ENCODE results near the gene SORCS3. TPM values are rescaled to one million over a fixed set of nuclear protein-coding genes. Genes with fewer than 3 reads are reported as not detected.
"Not testable (repeated sequence)": the region's sequence is repeated elsewhere in the genome, so short reads cannot be mapped to it uniquely, and the experiment has no call there.

The SORCS3 gene
- polyA plus RNA-seq, 1 donor from 2014 or later: 9.8 TPM

GRCh38 chr10:104703262-104703661 is 62.2 kb downstream of the SORCS3 start:
- H3K9me3 ChIP-seq (ENCODE audit: low read length); H3K9ac ChIP-seq (ENCODE audit: low read length); H2AFZ ChIP-seq (ENCODE audit: low read depth, low read length); H3K27me3 ChIP-seq (ENCODE audit: insufficient read depth, low read depth, low read length); H3K4me2 ChIP-seq (ENCODE audit: low read length); H3K27ac ChIP-seq (ENCODE audit: low read length); H3K9me2 ChIP-seq (ENCODE audit: insufficient read depth, low read length); H3K36me3 ChIP-seq (ENCODE audit: insufficient read depth, low read length); H3K79me2 ChIP-seq (replicated peaks; ENCODE audit: insufficient read depth, low read length); H3K4me3 ChIP-seq (ENCODE audit: low read length); H3F3A ChIP-seq (ENCODE audit: insufficient read depth, low read length, poor library complexity, severe bottlenecking); H4K20me1 ChIP-seq (ENCODE audit: insufficient read depth): not testable (repeated sequence)

GRCh38 chr10:104706886-104707285 is 65.8 kb downstream of the SORCS3 start:
- no peaks in the 10 kb centered on the region for H3F3A ChIP-seq (ENCODE audit: insufficient read depth, low read length, poor library complexity, severe bottlenecking)
- no peak overlapping the region for H3K27ac ChIP-seq (ENCODE audit: low read length)
- TF ChIP-seq SMC3 (conservative IDR thresholded peaks at IDR 0.05; ENCODE audit: poor library complexity) (no peak), EP300 (conservative IDR thresholded peaks at IDR 0.05; ENCODE audit: poor library complexity, severe bottlenecking) (no peak), MXI1 (conservative IDR thresholded peaks at IDR 0.05; ENCODE audit: poor library complexity, severe bottlenecking) (no peak), REST (IDR thresholded peaks at IDR 0.05; ENCODE audit: borderline replicate concordance) (no peak), TAF1 (IDR thresholded peaks at IDR 0.05; ENCODE audit: low read depth) (no peak), POLR2AphosphoS5 (IDR thresholded peaks at IDR 0.05) (no peak), CTCF (IDR thresholded peaks at IDR 0.05; ENCODE audit: poor library complexity, severe bottlenecking) (no peak), RAD21 (conservative IDR thresholded peaks at IDR 0.05) (no peak), EZH2 (IDR thresholded peaks at IDR 0.05; ENCODE audit: borderline replicate concordance, insufficient read depth, low read length, poor library complexity, severe bottlenecking) (no peak)
- no peaks in the 10 kb centered on the region for H4K20me1 ChIP-seq (ENCODE audit: insufficient read depth)
- H3K9me3 ChIP-seq (ENCODE audit: low read length): no peaks in the 10 kb centered on the region
- H3K9me2 ChIP-seq (ENCODE audit: insufficient read depth, low read length): no peaks in the 10 kb centered on the region
- no peak overlapping the region for H2AFZ ChIP-seq (ENCODE audit: low read depth, low read length)
- no peaks in the 10 kb centered on the region for H3K36me3 ChIP-seq (ENCODE audit: insufficient read depth, low read length)
- no peaks in the 10 kb centered on the region for H3K27me3 ChIP-seq (ENCODE audit: insufficient read depth, low read depth, low read length)
- H3K4me3 ChIP-seq (ENCODE audit: low read length): no peak overlapping the region
- H3K9ac ChIP-seq (ENCODE audit: low read length): no peak overlapping the region
- no peaks in the 10 kb centered on the region for H3K79me2 ChIP-seq (replicated peaks; ENCODE audit: insufficient read depth, low read length)
- H3K4me2 ChIP-seq (ENCODE audit: low read length): no peak overlapping the region
